GM21367 (cell line): Measurements from ENCODE around the gene ME3.
"Not testable (repeated sequence)": the region's sequence is repeated elsewhere in the genome, so short reads cannot be mapped to it uniquely, and the experiment has no call there.

Experiments
- ATAC-seq: cut with Tn5 transposase; IDR thresholded peaks from one replicate; pipeline ENCODE4 v1.9.1; 2021; ENCODE audit not compliant: unreplicated experiment

Gene ME3

DNA sequence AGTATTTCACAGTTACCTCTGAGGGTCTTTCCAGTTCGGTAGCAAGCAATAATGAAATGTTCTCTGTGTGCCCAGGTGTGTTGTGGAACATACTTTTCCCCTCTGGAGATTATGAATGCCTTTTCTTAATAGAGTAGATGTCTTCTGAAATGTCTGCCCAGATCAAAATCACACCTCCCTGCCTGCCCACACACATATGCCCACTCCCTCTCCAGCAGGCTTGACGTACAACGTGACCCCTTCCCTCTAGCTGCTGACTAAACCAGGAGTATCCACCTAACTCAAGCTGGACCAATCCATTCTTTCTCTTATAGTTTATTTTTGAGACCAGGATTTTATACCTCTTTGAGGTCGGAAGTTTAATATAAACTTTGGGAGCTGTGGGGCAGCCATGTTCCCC is 48.7 kb downstream of the ME3 start:
- ATAC-seq = no peak

GRCh38 chr11:86623041-86623621 is 49.3 kb downstream of the ME3 start:
- no peak for ATAC-seq

- ATAC-seq = no peak
Measured at GRCh38 chr11:86621854-86622253, 50.6 kb downstream of the ME3 start.

DNA sequence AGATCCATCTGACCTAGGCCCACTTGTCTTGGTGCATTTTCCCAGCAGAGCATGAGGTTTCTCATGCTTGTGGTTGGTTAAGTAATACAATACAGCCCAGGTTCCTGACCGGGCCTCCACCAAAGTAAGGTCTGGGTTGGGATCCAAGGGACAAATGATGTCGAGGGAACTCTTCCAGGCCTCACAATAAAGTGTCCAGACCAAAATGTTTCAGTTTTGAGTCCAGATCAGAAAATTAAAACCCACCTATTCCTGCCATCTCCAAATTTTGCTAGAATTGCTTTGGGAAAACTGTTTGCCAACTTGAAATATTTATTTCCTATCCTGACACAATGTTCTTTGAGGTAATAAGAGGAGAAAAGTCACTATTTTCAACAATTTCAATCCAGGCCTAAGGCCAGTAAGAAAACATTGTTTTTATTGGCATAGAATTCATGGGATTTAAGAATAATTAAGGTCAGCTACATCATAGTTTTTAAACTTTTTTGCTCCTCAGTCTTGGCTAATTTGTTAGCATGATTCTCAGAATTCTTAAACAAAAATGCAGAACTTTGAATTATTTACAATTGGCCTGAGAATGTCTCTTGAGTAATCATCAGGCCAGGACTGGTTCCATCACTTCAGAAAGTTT is 51.4 kb downstream of the ME3 start:
- no peak for ATAC-seq

- not testable (repeated sequence) for ATAC-seq
Measured at GRCh38 chr11:86619428-86619827, 53.0 kb downstream of the ME3 start.

- no peak for ATAC-seq
Measured at GRCh38 chr11:86617502-86617901, 54.9 kb downstream of the ME3 start.

- ATAC-seq = no peak
Measured at GRCh38 chr11:86615487-86615886, 56.9 kb downstream of the ME3 start.

GRCh38 chr11:86610559-86611341 is 61.7 kb downstream of the ME3 start:
- no peak for ATAC-seq

- peak; percentile 83 for ATAC-seq
Measured at GRCh38 chr11:86608251-86608799, 64.1 kb downstream of the ME3 start.

GRCh38 chr11:86606836-86607481 is 65.5 kb downstream of the ME3 start:
- ATAC-seq = no peak

DNA sequence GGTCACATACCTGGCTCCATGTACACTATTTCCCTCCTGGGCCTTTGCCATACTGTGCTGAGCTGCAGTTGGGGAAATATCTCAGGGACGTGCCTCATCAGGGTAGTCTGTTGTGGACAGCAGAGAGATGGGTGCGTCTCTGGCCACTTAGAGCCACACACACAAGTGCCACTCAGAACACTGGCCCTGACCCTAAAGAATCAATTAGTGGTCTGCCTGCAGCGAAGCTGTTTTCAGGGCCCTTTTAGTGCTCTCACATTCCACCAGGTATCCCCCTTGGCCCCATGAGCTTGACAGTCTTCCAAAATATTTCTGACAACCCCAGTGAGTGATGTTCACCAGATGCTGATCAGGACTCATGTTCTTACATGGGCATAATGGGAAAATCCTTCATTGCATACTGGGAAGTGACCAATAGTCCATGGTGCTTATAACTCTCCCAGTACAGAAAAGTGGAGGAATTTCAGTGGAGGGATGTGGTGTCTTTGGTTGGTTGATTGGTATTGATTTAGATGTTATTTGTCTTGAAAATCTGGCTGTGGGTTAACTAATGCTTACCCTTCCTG is 66.1 kb downstream of the ME3 start:
- ATAC-seq = no peak

DNA sequence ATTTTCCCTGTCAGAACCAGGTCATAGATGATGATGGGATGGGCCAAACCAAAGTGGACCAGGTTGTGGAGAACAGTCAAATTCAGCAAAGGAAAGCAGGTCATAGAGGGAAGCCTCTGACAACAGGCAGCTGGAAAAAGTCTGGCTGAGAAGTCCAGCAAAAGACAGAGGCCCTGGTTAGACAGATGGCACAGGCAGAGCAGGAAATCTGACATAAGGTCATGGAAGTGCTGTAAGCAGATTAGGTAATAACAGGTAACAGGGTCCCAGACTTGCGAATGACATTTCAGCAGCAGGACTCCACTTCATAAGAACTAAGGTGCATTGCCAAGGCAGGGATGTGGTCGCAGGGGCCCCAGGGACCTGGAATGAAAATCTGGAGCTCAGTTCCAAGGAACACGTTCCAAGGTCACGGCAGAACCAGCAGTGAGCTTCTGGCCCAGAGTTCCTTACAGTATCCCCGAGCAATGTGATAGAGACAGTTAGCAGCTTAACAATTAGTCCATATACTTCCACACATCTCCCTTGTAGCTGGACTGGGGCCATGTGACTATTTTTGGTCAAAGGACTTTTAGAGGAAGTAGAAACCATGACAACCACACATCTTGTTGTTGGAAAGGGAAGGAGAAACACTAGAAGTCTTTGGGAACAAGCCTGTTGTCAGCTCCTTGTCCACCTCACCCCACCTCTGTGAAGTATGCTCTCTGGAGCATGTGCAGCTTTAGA is 75.4 kb downstream of the ME3 start:
- no peak for ATAC-seq

- no peak for ATAC-seq
Measured at GRCh38 chr11:86595955-86596354, 76.5 kb downstream of the ME3 start.

DNA sequence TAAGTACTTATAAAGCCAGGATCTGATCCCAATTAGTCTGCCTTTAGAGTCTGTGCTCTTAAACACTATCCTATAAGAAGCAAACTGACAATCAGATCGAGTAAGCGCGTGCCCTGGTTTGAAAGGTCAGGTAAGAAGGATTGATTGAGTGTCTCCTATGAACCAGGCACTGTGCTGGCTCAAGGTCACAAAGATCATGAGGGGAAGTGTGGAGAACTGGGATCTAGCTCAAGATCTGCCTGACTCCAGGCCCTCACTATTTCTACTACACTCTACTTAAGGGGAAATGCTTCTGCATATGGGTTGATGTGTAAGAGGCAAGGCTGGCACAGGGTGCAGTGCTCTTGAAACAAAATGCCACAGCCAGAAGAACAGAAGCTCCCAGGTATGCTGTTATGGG is 77.0 kb downstream of the ME3 start:
- no peak for ATAC-seq

- no peak for ATAC-seq
Measured at GRCh38 chr11:86594746-86595145, 77.7 kb downstream of the ME3 start.

- ATAC-seq = no peak
Measured at GRCh38 chr11:86593833-86594232, 78.6 kb downstream of the ME3 start.

GRCh38 chr11:86592659-86593451 is 79.6 kb downstream of the ME3 start:
- peak; percentile 94 for ATAC-seq

DNA sequence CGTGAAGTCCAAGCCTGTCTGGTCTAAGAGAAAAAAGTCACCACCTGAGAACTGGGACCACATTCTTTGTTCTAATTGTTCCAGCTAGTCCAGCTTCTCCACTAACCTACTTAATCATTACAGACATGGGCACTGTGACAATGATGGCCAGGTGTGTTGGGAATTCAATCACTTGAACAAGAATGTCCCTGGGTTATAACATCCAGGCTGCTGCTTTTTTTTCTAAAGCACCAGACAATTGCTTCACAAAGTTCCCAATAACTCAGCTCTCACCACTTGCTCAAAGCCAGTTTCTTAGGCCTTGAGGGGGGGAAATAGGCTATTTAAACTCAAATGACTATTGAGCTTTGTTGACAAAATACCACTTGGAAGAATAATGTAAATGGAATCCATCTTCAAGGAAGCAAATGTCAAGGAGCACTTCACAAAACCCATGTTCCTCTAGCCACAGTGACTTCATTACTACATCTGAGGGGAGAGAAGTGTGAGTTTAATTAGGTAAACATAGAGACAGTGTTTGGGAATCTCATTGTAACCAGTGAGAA is 80.3 kb downstream of the ME3 start:
- ATAC-seq = no peak

DNA sequence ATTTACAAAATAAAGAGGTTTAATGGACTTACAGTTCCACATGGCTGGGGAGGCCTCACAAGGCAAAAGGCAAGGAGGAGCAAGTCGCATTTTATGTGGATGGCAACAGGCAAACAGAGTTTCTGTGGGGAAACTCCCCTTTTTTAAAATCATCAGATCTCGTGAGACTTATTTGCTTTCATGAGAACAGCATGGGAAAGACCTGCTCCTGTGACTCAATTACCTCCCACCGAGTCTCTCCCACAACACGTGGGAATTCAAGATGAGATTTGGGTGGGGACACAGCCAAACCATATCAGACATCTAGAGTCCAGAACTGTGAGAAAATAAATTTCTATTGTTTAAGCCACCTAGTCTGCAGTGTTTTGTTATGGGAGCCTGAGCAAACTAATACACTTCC is 80.8 kb downstream of the ME3 start:
- ATAC-seq = no peak
